ENCODE measurements around the gene CCNA2.

Gene CCNA2

GRCh38 chr4:121792966-121793365 lies 30.7 kb downstream of the CCNA2 start:
- Histone ChIP-seq H3K27ac (ENCODE audit: insufficient read depth, low read length, poor library complexity, severe bottlenecking) (no peak overlapping the region), H3K4me1 (ENCODE audit: control insufficient read depth, insufficient read depth, low read length, poor library complexity, severe bottlenecking) (no peaks in the 10 kb centered on the region)

GRCh38 chr4:121791481-121791880 lies 32.2 kb downstream of the CCNA2 start:
- Histone ChIP-seq H3K36me3 (ENCODE audit: control insufficient read depth, insufficient read depth, low read length) (no peaks in the 10 kb centered on the region), H3K4me3 (ENCODE audit: insufficient read depth, low read depth, low read length, poor library complexity, severe bottlenecking) (no peak overlapping the region), H3K4me1 (ENCODE audit: control insufficient read depth, insufficient read depth, low read length, poor library complexity, severe bottlenecking) (no peaks in the 10 kb centered on the region), H3K9me3 (ENCODE audit: control insufficient read depth, low read length) (no peaks in the 10 kb centered on the region), H3K27ac (ENCODE audit: insufficient read depth, low read length, poor library complexity, severe bottlenecking) (no peak overlapping the region), H3K27me3 (replicated peaks; ENCODE audit: control insufficient read depth, insufficient read depth, low read length, poor library complexity, severe bottlenecking) (no peaks in the 10 kb centered on the region)
- DNase-seq = no peak

More at GRCh38 chr4:121792966-121793365, 30.7 kb downstream of the CCNA2 start:
- Histone ChIP-seq H3K36me3 (ENCODE audit: control insufficient read depth, insufficient read depth, low read length) (no peaks in the 10 kb centered on the region), H3K9me3 (ENCODE audit: control insufficient read depth, low read length) (no peaks in the 10 kb centered on the region), H3K4me3 (ENCODE audit: insufficient read depth, low read depth, low read length, poor library complexity, severe bottlenecking) (no peak overlapping the region), H3K27me3 (replicated peaks; ENCODE audit: control insufficient read depth, insufficient read depth, low read length, poor library complexity, severe bottlenecking) (no peaks in the 10 kb centered on the region)
- DNase-seq = no peak

GRCh38 chr4:121790976-121791375 lies 32.7 kb downstream of the CCNA2 start:
- no peak for DNase-seq
- Histone ChIP-seq H3K4me3 (ENCODE audit: insufficient read depth, low read depth, low read length, poor library complexity, severe bottlenecking) (no peak overlapping the region), H3K9me3 (ENCODE audit: control insufficient read depth, low read length) (no peaks in the 10 kb centered on the region), H3K4me1 (ENCODE audit: control insufficient read depth, insufficient read depth, low read length, poor library complexity, severe bottlenecking) (no peaks in the 10 kb centered on the region), H3K27me3 (replicated peaks; ENCODE audit: control insufficient read depth, insufficient read depth, low read length, poor library complexity, severe bottlenecking) (no peaks in the 10 kb centered on the region), H3K36me3 (ENCODE audit: control insufficient read depth, insufficient read depth, low read length) (no peaks in the 10 kb centered on the region), H3K27ac (ENCODE audit: insufficient read depth, low read length, poor library complexity, severe bottlenecking) (no peak overlapping the region)

GRCh38 chr4:121789960-121790829 lies 33.5 kb downstream of the CCNA2 start:
- DNase-seq = no peak
- H3K27ac ChIP-seq (ENCODE audit: insufficient read depth, low read length, poor library complexity, severe bottlenecking) = no peak overlapping the region
- no peaks in the 10 kb centered on the region for H3K9me3 ChIP-seq (ENCODE audit: control insufficient read depth, low read length)
- no peak overlapping the region for H3K4me3 ChIP-seq (ENCODE audit: insufficient read depth, low read depth, low read length, poor library complexity, severe bottlenecking)
- H3K36me3 ChIP-seq (ENCODE audit: control insufficient read depth, insufficient read depth, low read length) = no peaks in the 10 kb centered on the region
- no peaks in the 10 kb centered on the region for H3K4me1 ChIP-seq (ENCODE audit: control insufficient read depth, insufficient read depth, low read length, poor library complexity, severe bottlenecking)
- no peaks in the 10 kb centered on the region for H3K27me3 ChIP-seq (replicated peaks; ENCODE audit: control insufficient read depth, insufficient read depth, low read length, poor library complexity, severe bottlenecking)

- no peak for DNase-seq
- no peaks in the 10 kb centered on the region for H3K27me3 ChIP-seq (replicated peaks; ENCODE audit: control insufficient read depth, insufficient read depth, low read length, poor library complexity, severe bottlenecking)
- H3K27ac ChIP-seq (ENCODE audit: insufficient read depth, low read length, poor library complexity, severe bottlenecking) = no peak overlapping the region
- no peak overlapping the region for H3K4me3 ChIP-seq (ENCODE audit: insufficient read depth, low read depth, low read length, poor library complexity, severe bottlenecking)
- H3K4me1 ChIP-seq (ENCODE audit: control insufficient read depth, insufficient read depth, low read length, poor library complexity, severe bottlenecking) = no peaks in the 10 kb centered on the region
- no peaks in the 10 kb centered on the region for H3K36me3 ChIP-seq (ENCODE audit: control insufficient read depth, insufficient read depth, low read length)
- H3K9me3 ChIP-seq (ENCODE audit: control insufficient read depth, low read length) = no peaks in the 10 kb centered on the region
These were observed 34.2 kb downstream of the CCNA2 start for GRCh38 chr4:121789455-121789854.

- H3K27me3 ChIP-seq (replicated peaks; ENCODE audit: control insufficient read depth, insufficient read depth, low read length, poor library complexity, severe bottlenecking) = no peaks in the 10 kb centered on the region
- no peaks in the 10 kb centered on the region for H3K4me1 ChIP-seq (ENCODE audit: control insufficient read depth, insufficient read depth, low read length, poor library complexity, severe bottlenecking)
- H3K4me3 ChIP-seq (ENCODE audit: insufficient read depth, low read depth, low read length, poor library complexity, severe bottlenecking) = no peak overlapping the region
- DNase-seq = no peak
- H3K9me3 ChIP-seq (ENCODE audit: control insufficient read depth, low read length) = peaks cover 5% of the 10 kb centered on the region
- no peak overlapping the region for H3K27ac ChIP-seq (ENCODE audit: insufficient read depth, low read length, poor library complexity, severe bottlenecking)
- no peaks in the 10 kb centered on the region for H3K36me3 ChIP-seq (ENCODE audit: control insufficient read depth, insufficient read depth, low read length)
These were observed 34.8 kb downstream of the CCNA2 start for GRCh38 chr4:121788896-121789295.

- DNase-seq = no peak
- H3K36me3 ChIP-seq (ENCODE audit: control insufficient read depth, insufficient read depth, low read length) = no peaks in the 10 kb centered on the region
- no peak overlapping the region for H3K4me3 ChIP-seq (ENCODE audit: insufficient read depth, low read depth, low read length, poor library complexity, severe bottlenecking)
- peaks cover 5% of the 10 kb centered on the region for H3K9me3 ChIP-seq (ENCODE audit: control insufficient read depth, low read length)
- no peaks in the 10 kb centered on the region for H3K4me1 ChIP-seq (ENCODE audit: control insufficient read depth, insufficient read depth, low read length, poor library complexity, severe bottlenecking)
- no peaks in the 10 kb centered on the region for H3K27me3 ChIP-seq (replicated peaks; ENCODE audit: control insufficient read depth, insufficient read depth, low read length, poor library complexity, severe bottlenecking)
- H3K27ac ChIP-seq (ENCODE audit: insufficient read depth, low read length, poor library complexity, severe bottlenecking) = no peak overlapping the region
These were observed 37.5 kb downstream of the CCNA2 start for GRCh38 chr4:121786221-121786620.

GRCh38 chr4:121785479-121785878 lies 38.2 kb downstream of the CCNA2 start:
- DNase-seq = no peak
- H3K36me3 ChIP-seq (ENCODE audit: control insufficient read depth, insufficient read depth, low read length) = no peaks in the 10 kb centered on the region
- peaks cover 5% of the 10 kb centered on the region for H3K9me3 ChIP-seq (ENCODE audit: control insufficient read depth, low read length)
- H3K4me1 ChIP-seq (ENCODE audit: control insufficient read depth, insufficient read depth, low read length, poor library complexity, severe bottlenecking) = no peaks in the 10 kb centered on the region
- no peak overlapping the region for H3K4me3 ChIP-seq (ENCODE audit: insufficient read depth, low read depth, low read length, poor library complexity, severe bottlenecking)
- H3K27ac ChIP-seq (ENCODE audit: insufficient read depth, low read length, poor library complexity, severe bottlenecking) = no peak overlapping the region
- no peaks in the 10 kb centered on the region for H3K27me3 ChIP-seq (replicated peaks; ENCODE audit: control insufficient read depth, insufficient read depth, low read length, poor library complexity, severe bottlenecking)

GRCh38 chr4:121784975-121785374 lies 38.7 kb downstream of the CCNA2 start:
- Histone ChIP-seq H3K9me3 (ENCODE audit: control insufficient read depth, low read length) (peaks cover 5% of the 10 kb centered on the region), H3K4me3 (ENCODE audit: insufficient read depth, low read depth, low read length, poor library complexity, severe bottlenecking) (no peak overlapping the region), H3K27me3 (replicated peaks; ENCODE audit: control insufficient read depth, insufficient read depth, low read length, poor library complexity, severe bottlenecking) (no peaks in the 10 kb centered on the region), H3K27ac (ENCODE audit: insufficient read depth, low read length, poor library complexity, severe bottlenecking) (no peak overlapping the region), H3K4me1 (ENCODE audit: control insufficient read depth, insufficient read depth, low read length, poor library complexity, severe bottlenecking) (no peaks in the 10 kb centered on the region), H3K36me3 (ENCODE audit: control insufficient read depth, insufficient read depth, low read length) (no peaks in the 10 kb centered on the region)
- DNase-seq = no peak

GRCh38 chr4:121784401-121784800 lies 39.3 kb downstream of the CCNA2 start:
- Histone ChIP-seq H3K4me3 (ENCODE audit: insufficient read depth, low read depth, low read length, poor library complexity, severe bottlenecking) (no peak overlapping the region), H3K9me3 (ENCODE audit: control insufficient read depth, low read length) (peaks cover 5% of the 10 kb centered on the region), H3K4me1 (ENCODE audit: control insufficient read depth, insufficient read depth, low read length, poor library complexity, severe bottlenecking) (no peaks in the 10 kb centered on the region), H3K27ac (ENCODE audit: insufficient read depth, low read length, poor library complexity, severe bottlenecking) (no peak overlapping the region), H3K36me3 (ENCODE audit: control insufficient read depth, insufficient read depth, low read length) (no peaks in the 10 kb centered on the region), H3K27me3 (replicated peaks; ENCODE audit: control insufficient read depth, insufficient read depth, low read length, poor library complexity, severe bottlenecking) (no peaks in the 10 kb centered on the region)
- no peak for DNase-seq

All from effector memory CD4-positive, alpha-beta T cell (primary cell).